GM12878 (cell line): ENCODE measurements around the gene PRDM15. TPM values are rescaled to one million over a fixed set of nuclear protein-coding genes. Genes with fewer than 3 reads are reported as not detected.

Source experiments
- ATAC-seq: fragments of 200-7000 bp; cut with Tn5 transposase; 3 replicates; pipeline ENCODE4 v1.9.1; 2020; ENCODE audit warnings: mild to moderate bottlenecking, moderate library complexity
- BruUV-seq: library from RNA; stranded (reverse); fragments of 400-500 nt; replicated peaks from 2 replicates; lab custom pipeline; 2021; lab: Mats Ljungman, UMichigan
- CTCF ChIA-PET: fragments of 300-600 bp; sonication (Branson Sonifier 250); formaldehyde crosslinking; extraction: SDS; loops from one replicate; lab custom pipeline; 2021; ENCODE audit warnings: inconsistent platforms; lab: Yijun Ruan, JAX
- POLR2A ChIA-PET: fragments of 350-600 bp; formaldehyde crosslinking; extraction: SDS; loops from one replicate; lab custom pipeline; 2021; ENCODE audit warnings: inconsistent platforms; lab: Charles Lee
- RAD21 ChIA-PET: fragments of 300-600 bp; sonication (Branson Sonifier 250); formaldehyde crosslinking; loops from one replicate; lab custom pipeline; 2023; ENCODE audit warnings: antibody characterized with exemption; ENCODE audit not compliant: unreplicated experiment; lab: Charles Lee
- SMC1A ChIA-PET: fragments of 300-600 bp; sonication (Branson Sonifier 250); formaldehyde crosslinking; loops from one replicate; lab custom pipeline; 2023; ENCODE audit not compliant: unreplicated experiment, uncharacterized antibody; lab: Charles Lee
- DNase-seq: peaks from one replicate; pipeline ENCODE4 v3.0.0-alpha.2; 2011; ENCODE audit warnings: low read depth, low spot score
- FAIRE-seq: peaks from 3 replicates; lab custom pipeline; 2011; peaks lifted over from hg19 to GRCh38; lab: Jason Lieb, UNC
- H2AFZ ChIP-seq: 2 replicates; pipeline ENCODE4 v1.6.0; 2011; ENCODE audit warnings: low read depth, low read length, control low read depth; ENCODE audit not compliant: control insufficient read depth
- H3K27ac ChIP-seq: 2 replicates; pipeline ENCODE4 v1.5.1; 2011; ENCODE audit warnings: control low read depth; ENCODE audit not compliant: control insufficient read depth, insufficient read depth
- H3K27me3 ChIP-seq, 2 experiments: replicated peaks in 1 of 2; 2 replicates each; pipeline versions ENCODE4 v1.6.0 to v1.6.1; 2011; ENCODE audit warnings: low read length in 1 of 2; ENCODE audit not compliant: control insufficient read depth in 2 of 2, insufficient read depth in 2 of 2
- H3K36me3 ChIP-seq, 2 experiments: 2 replicates each; pipeline ENCODE4 v1.5.1; 2011; ENCODE audit warnings: low read length in 1 of 2; ENCODE audit not compliant: control insufficient read depth in 2 of 2, insufficient read depth in 2 of 2
- H3K4me1 ChIP-seq: 2 replicates; pipeline ENCODE4 v1.6.1; 2011; ENCODE audit warnings: mild to moderate bottlenecking, low read length, moderate library complexity, mixed read lengths; ENCODE audit not compliant: control insufficient read depth, insufficient read depth
- H3K4me2 ChIP-seq: 2 replicates; pipeline ENCODE4 v1.6.0; 2011; ENCODE audit warnings: control low read depth; ENCODE audit not compliant: control insufficient read depth, insufficient read depth
- H3K4me3 ChIP-seq: fragments of 200-600 bp; sonication (generic); 2 replicates; pipeline ENCODE4 v1.5.1; 2016
- H3K79me2 ChIP-seq: 2 replicates; pipeline ENCODE4 v1.6.0; 2011; ENCODE audit warnings: low read length; ENCODE audit not compliant: control insufficient read depth, insufficient read depth
- H3K9ac ChIP-seq: 2 replicates; pipeline ENCODE4 v1.8.0; 2011; ENCODE audit warnings: low read length, control low read depth, mixed read lengths; ENCODE audit not compliant: control insufficient read depth, insufficient read depth
- H3K9me3 ChIP-seq: replicated peaks from 3 replicates; pipeline ENCODE4 v1.5.1; 2011; ENCODE audit warnings: mild to moderate bottlenecking, low read length; ENCODE audit not compliant: control insufficient read depth, insufficient read depth
- H4K20me1 ChIP-seq: 2 replicates; pipeline ENCODE4 v1.6.0; 2011; ENCODE audit not compliant: control insufficient read depth, insufficient read depth
- BACH1 ChIP-seq: fragments of 450-650 bp; IDR thresholded peaks from 2 replicates; pipeline ENCODE4 v1.6.1; 2017; ENCODE audit warnings: mild to moderate bottlenecking, borderline replicate concordance
- BRCA1 ChIP-seq: IDR thresholded peaks from 2 replicates; pipeline ENCODE4 v1.6.1; 2011; ENCODE audit warnings: low read depth, low read length, improper control_type of control experiment
- CHD4 ChIP-seq: fragments of 200-600 bp; sonication (generic); IDR thresholded peaks from 2 replicates; pipeline ENCODE4 v1.6.1; 2016; ENCODE audit warnings: mild to moderate bottlenecking
- DPF2 ChIP-seq: fragments of 450-650 bp; IDR thresholded peaks from 2 replicates; pipeline ENCODE4 v1.6.1; 2017; ENCODE audit warnings: mild to moderate bottlenecking
- EED ChIP-seq: sonication (generic); IDR thresholded peaks from 2 replicates; pipeline ENCODE4 v1.6.1; 2016; ENCODE audit warnings: antibody characterized with exemption, low read depth
- GATAD2B ChIP-seq: fragments of 450-650 bp; conservative IDR thresholded peaks from 2 replicates; pipeline ENCODE4 v1.6.1; 2017; ENCODE audit warnings: low read depth, mild to moderate bottlenecking, moderate library complexity
- LARP7 ChIP-seq: fragments of 450-650 bp; IDR thresholded peaks from 2 replicates; pipeline ENCODE4 v1.6.1; 2017; ENCODE audit warnings: mild to moderate bottlenecking
- MEF2A ChIP-seq: IDR thresholded peaks from 2 replicates; pipeline ENCODE4 v1.6.1; 2011; ENCODE audit warnings: low read depth, mild to moderate bottlenecking, low read length, moderate library complexity; ENCODE audit not compliant: insufficient read depth
- MXI1 ChIP-seq: fragments of 150-350 bp; IDR thresholded peaks from 2 replicates; pipeline ENCODE4 v1.6.1; 2011; ENCODE audit warnings: low read depth, mild to moderate bottlenecking, inconsistent platforms, low read length, improper control_type of control experiment
- NFYB ChIP-seq: IDR thresholded peaks from 2 replicates; pipeline ENCODE4 v1.6.1; 2011; ENCODE audit warnings: low read depth, mild to moderate bottlenecking, low read length, improper control_type of control experiment, moderate library complexity; ENCODE audit not compliant: insufficient read depth
- PAX5 ChIP-seq: IDR thresholded peaks from 2 replicates; pipeline ENCODE4 v1.6.1; 2011; ENCODE audit warnings: low read depth, low read length, borderline replicate concordance
- SMARCA5 ChIP-seq: fragments of 450-650 bp; IDR thresholded peaks from 2 replicates; pipeline ENCODE4 v1.6.1; 2017; ENCODE audit warnings: mild to moderate bottlenecking
- TAF1 ChIP-seq: IDR thresholded peaks from 2 replicates; pipeline ENCODE4 v1.6.1; 2011; ENCODE audit warnings: mild to moderate bottlenecking, low read depth, low read length, borderline replicate concordance
- ZZZ3 ChIP-seq: IDR thresholded peaks from 2 replicates; pipeline ENCODE4 v1.6.1; 2011; ENCODE audit warnings: low read depth; ENCODE audit not compliant: control insufficient read depth, insufficient read length
- WGBS: methylation state at CpG from one replicate; pipeline ENCODE4 v1.1.6; 2016; ENCODE audit warnings: low lambda C conversion rate; ENCODE audit not compliant: insufficient replicate concordance, insufficient coverage; ENCODE audit errors: missing lambda C conversion rate; 5-methylcytosine and 5-hydroxymethylcytosine counted together
- in situ Hi-C: fragments of 300-500 bp; cut with MboI; formaldehyde crosslinking; loops from 9 replicates; pipeline ENCODE4 v1.14.3; 2018; ENCODE audit warnings: mixed read lengths
- intact Hi-C: fragments of 100-400 bp; cut with micrococcal nuclease; formaldehyde crosslinking; loops from one replicate; pipeline ENCODE4 v1.14.2; 2022; ENCODE audit not compliant: unreplicated experiment
- polyA plus RNA-seq, 11 experiments: library from polyadenylated mRNA; depleted of rRNA in 4 of 11; unstranded in 6 of 11; stranded (reverse) in 5 of 11; fragments of >200 nt; fragmentation: Nextera tagmentation in 4 of 11; fragmentation: Illumina TruSeq in 1 of 11; extraction: Ambion mirVana in 4 of 11; extraction: Trizol in 1 of 11; gene quantifications; 1 replicate in 1 of 11; 2 replicates in 10 of 11; pipeline versions ENCODE4 v1.2.1 to v1.2.3, GENCODE V29; 2011 to 2016; ENCODE audit warnings: inconsistent platforms in 2 of 11, missing spikeins in 2 of 11, low read depth in 1 of 11
- total RNA-seq, 4 experiments: library from RNA; depleted of rRNA in 3 of 4; stranded (reverse); fragments of >200 nt in 3 of 4; fragmentation: Illumina TruSeq in 1 of 4; extraction: Trizol in 1 of 4; gene quantifications; 2 replicates each; pipeline versions ENCODE4 v1.2.1 to v1.2.3, GENCODE V29; 2013 to 2021
- TF ChIP-seq, protein P1 (sequence below): IDR thresholded peaks from 2 replicates; pipeline ENCODE4 v1.6.1; 2012; ENCODE audit warnings: low read depth, low read length, improper control_type of control experiment
- TF ChIP-seq, protein P2 (sequence below): fragments of 150-350 bp; IDR thresholded peaks from 2 replicates; pipeline ENCODE4 v1.6.1; 2014; ENCODE audit warnings: mild to moderate bottlenecking, low read depth, low read length
- TF ChIP-seq, protein P3 (sequence below): IDR thresholded peaks from 2 replicates; pipeline ENCODE4 v1.6.1; 2012; ENCODE audit warnings: low read depth, low read length, improper control_type of control experiment
- TF ChIP-seq, protein P4 (sequence below): fragments of 450-650 bp; IDR thresholded peaks from 2 replicates; pipeline ENCODE4 v1.6.1; 2017; ENCODE audit warnings: mild to moderate bottlenecking, low read depth, inconsistent platforms; ENCODE audit not compliant: poor library complexity, severe bottlenecking

Gene PRDM15
- total and polyA plus RNA-seq, 10 of the 15 experiments (the other 5 are each of a cell fraction or from before 2014, with no cell fraction given) = 2.2 to 16.0 (median 8.6) TPM

DNA sequence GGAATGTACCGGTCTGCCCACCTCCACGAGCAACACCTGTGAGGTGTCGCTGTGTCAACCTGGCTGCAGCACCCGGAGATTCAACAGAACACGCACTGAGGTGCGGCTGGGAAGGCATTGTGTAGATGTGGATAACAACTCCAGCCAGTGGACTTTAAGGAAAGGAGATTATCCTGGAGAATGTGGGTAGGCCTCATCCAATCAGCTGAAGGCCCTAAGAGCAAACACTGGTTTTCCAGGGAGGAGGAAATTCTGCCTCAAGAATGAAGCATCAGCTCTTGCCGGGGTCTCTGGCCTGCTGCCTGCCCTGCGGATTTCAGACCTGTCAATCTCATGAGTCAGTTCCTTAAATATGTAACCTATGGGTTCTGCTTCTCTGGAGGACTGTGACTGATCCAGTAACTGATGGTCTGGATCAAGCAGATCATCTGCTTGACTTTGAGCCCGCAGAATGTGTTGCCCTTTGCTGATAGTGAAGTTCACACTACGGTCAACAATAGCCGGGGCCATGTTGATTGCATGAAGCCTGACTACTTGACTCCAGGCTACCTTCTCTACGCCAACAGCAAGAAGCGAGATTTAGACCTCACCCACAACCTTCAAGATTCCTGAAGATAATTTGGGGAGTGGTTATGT lies 15.9 kb upstream of the PRDM15 start:
- no TSS peak for BruUV-seq
- Histone ChIP-seq H3K4me3 (no peak overlapping the region), H3K27me3 (no peaks in the 10 kb centered on the region), H3K9ac (no peak overlapping the region), H3K79me2 (no peaks in the 10 kb centered on the region), H4K20me1 (no peaks in the 10 kb centered on the region), H2AFZ (no peak overlapping the region), H3K4me1 (0 out of 2 replicates have a peak, but pooled peaks cover 3% of the 10 kb centered on the region), H3K27ac (no peak overlapping the region), H3K9me3 (no peaks in the 10 kb centered on the region), H3K36me3 (peaks cover 3 to 8% of the 10 kb centered on the region in 2 experiments), H3K4me2 (no peak overlapping the region)
- in situ Hi-C loops (no loop called here), intact Hi-C loops (no loop called here)
- CTCF ChIA-PET = interaction anchor here (0.6 to 1.0 kb wide), 3 partner anchors 31 to 612 kb away, joined by 3 to 5 read pairs (median 3); no protein-coding TSS in a partner anchor
- WGBS = 88% methylated on average over 13 of the region's 13 CpGs
- RAD21 ChIA-PET = interaction anchor here (0.9 to 1.5 kb wide), 2 partner anchors 18 to 222 kb away, joined by 3 to 4 read pairs; no protein-coding TSS in a partner anchor
- no peak for ATAC-seq
- SMC1A ChIA-PET = interaction anchor here (0.8 to 1.4 kb wide), 3 partner anchors 26 to 154 kb away, joined by 3 to 4 read pairs (median 3); no protein-coding TSS in a partner anchor
- DNase-seq = no peak
- no peak for FAIRE-seq
- POLR2A ChIA-PET = no interaction called here
- TF ChIP-seq SMARCA5 = no peak
- TF ChIP-seq MXI1 = no peak
- no peak for TF ChIP-seq BACH1
- TF ChIP-seq DPF2 = no peak
- TF ChIP-seq, protein P1, sequence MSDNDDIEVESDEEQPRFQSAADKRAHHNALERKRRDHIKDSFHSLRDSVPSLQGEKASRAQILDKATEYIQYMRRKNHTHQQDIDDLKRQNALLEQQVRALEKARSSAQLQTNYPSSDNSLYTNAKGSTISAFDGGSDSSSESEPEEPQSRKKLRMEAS = no peak
- TF ChIP-seq GATAD2B = no peak
- TF ChIP-seq NFYB = no peak
- no peak for TF ChIP-seq ZZZ3
- TF ChIP-seq BRCA1 = no peak
- TF ChIP-seq, protein P2, sequence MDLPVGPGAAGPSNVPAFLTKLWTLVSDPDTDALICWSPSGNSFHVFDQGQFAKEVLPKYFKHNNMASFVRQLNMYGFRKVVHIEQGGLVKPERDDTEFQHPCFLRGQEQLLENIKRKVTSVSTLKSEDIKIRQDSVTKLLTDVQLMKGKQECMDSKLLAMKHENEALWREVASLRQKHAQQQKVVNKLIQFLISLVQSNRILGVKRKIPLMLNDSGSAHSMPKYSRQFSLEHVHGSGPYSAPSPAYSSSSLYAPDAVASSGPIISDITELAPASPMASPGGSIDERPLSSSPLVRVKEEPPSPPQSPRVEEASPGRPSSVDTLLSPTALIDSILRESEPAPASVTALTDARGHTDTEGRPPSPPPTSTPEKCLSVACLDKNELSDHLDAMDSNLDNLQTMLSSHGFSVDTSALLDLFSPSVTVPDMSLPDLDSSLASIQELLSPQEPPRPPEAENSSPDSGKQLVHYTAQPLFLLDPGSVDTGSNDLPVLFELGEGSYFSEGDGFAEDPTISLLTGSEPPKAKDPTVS = no peak
- TF ChIP-seq, protein P3, sequence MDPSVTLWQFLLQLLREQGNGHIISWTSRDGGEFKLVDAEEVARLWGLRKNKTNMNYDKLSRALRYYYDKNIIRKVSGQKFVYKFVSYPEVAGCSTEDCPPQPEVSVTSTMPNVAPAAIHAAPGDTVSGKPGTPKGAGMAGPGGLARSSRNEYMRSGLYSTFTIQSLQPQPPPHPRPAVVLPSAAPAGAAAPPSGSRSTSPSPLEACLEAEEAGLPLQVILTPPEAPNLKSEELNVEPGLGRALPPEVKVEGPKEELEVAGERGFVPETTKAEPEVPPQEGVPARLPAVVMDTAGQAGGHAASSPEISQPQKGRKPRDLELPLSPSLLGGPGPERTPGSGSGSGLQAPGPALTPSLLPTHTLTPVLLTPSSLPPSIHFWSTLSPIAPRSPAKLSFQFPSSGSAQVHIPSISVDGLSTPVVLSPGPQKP = no peak
- TF ChIP-seq TAF1 = no peak
- TF ChIP-seq EED = no peak
- TF ChIP-seq MEF2A = no peak
- no peak for TF ChIP-seq PAX5
- TF ChIP-seq CHD4 = no peak
- TF ChIP-seq LARP7 = no peak
- TF ChIP-seq, protein P4, sequence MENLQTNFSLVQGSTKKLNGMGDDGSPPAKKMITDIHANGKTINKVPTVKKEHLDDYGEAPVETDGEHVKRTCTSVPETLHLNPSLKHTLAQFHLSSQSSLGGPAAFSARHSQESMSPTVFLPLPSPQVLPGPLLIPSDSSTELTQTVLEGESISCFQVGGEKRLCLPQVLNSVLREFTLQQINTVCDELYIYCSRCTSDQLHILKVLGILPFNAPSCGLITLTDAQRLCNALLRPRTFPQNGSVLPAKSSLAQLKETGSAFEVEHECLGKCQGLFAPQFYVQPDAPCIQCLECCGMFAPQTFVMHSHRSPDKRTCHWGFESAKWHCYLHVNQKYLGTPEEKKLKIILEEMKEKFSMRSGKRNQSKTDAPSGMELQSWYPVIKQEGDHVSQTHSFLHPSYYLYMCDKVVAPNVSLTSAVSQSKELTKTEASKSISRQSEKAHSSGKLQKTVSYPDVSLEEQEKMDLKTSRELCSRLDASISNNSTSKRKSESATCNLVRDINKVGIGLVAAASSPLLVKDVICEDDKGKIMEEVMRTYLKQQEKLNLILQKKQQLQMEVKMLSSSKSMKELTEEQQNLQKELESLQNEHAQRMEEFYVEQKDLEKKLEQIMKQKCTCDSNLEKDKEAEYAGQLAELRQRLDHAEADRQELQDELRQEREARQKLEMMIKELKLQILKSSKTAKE = no peak
